HCT116 (cell line): ENCODE results near the gene KAZN. TPM values are rescaled to one million over a fixed set of nuclear protein-coding genes. Genes with fewer than 3 reads are reported as not detected.

Source experiments
- ATAC-seq: fragments of 200-7000 bp; cut with Tn5 transposase; 2 replicates; pipeline ENCODE4 v1.9.1; 2020; ENCODE audit warnings: mild to moderate bottlenecking, moderate library complexity
- BruUV-seq: library from RNA; stranded (reverse); fragments of 400-500 nt; replicated peaks from 2 replicates; lab custom pipeline; 2021; lab: Mats Ljungman, UMichigan
- CTCF ChIA-PET: fragments of 300-600 bp; sonication (Branson Sonifier 250); formaldehyde crosslinking; loops from one replicate; lab custom pipeline; 2021; ENCODE audit warnings: antibody characterized with exemption; lab: Charles Lee
- POLR2A ChIA-PET: fragments of 300-600, 350-600 bp; sonication (Branson Sonifier 250); formaldehyde crosslinking; loops from one replicate; lab custom pipeline; 2021; ENCODE audit warnings: antibody characterized with exemption; lab: Charles Lee
- RAD21 ChIA-PET, 2 experiments: fragments of 300-600 bp; sonication (Branson Sonifier 250); formaldehyde crosslinking; loops; one replicate each; lab custom pipeline; 2023; ENCODE audit warnings: low total read pairs in 2 of 2; ENCODE audit not compliant: uncharacterized antibody in 2 of 2, unreplicated experiment in 2 of 2, low non-redundant PET in 1 of 2; lab: Charles Lee
- DNase-seq: peaks from one replicate; pipeline ENCODE4 v3.0.0-alpha.2; 2010; ENCODE audit warnings: low read depth, low spot score
- H2AFZ ChIP-seq: fragments of 200-600 bp; shearing (Covaris generic), sonication (generic); 2 replicates; pipeline ENCODE4 v1.6.1; 2017; ENCODE audit warnings: low read depth, mixed run types, mixed read lengths, antibody characterized with exemption, low read length; ENCODE audit not compliant: poor library complexity, severe bottlenecking
- H3K27ac ChIP-seq: 2 replicates; pipeline ENCODE4 v1.5.1; 2012; ENCODE audit warnings: low read depth, low read length
- H3K27me3 ChIP-seq: fragments of 200-600 bp; sonication (generic); 2 replicates; pipeline ENCODE4 v1.6.1; 2016; ENCODE audit warnings: mixed run types, low read length, mixed read lengths; ENCODE audit not compliant: insufficient read depth
- H3K36me3 ChIP-seq, 2 experiments: fragments of 200-500 bp in 1 of 2; fragments of 200-600 bp in 1 of 2; sonication (Bioruptor generic) in 1 of 2; sonication (generic) in 1 of 2; 2 replicates each; pipeline versions ENCODE4 v1.5.1 to v1.6.1; 2014 to 2016; ENCODE audit warnings: low read length in 2 of 2, inconsistent platforms in 1 of 2, mixed read lengths in 1 of 2, mixed run types in 1 of 2; ENCODE audit not compliant: insufficient read depth in 2 of 2, control insufficient read depth in 1 of 2
- H3K4me1 ChIP-seq, 2 experiments: fragments of 200-600 bp in 1 of 2; sonication (generic) in 1 of 2; 2 replicates each; pipeline versions ENCODE4 v1.5.1 to v1.6.1; 2012 to 2017; ENCODE audit warnings: low read length in 2 of 2, inconsistent platforms in 1 of 2, mild to moderate bottlenecking in 1 of 2, mixed read lengths in 1 of 2, mixed run types in 1 of 2, moderate library complexity in 1 of 2; ENCODE audit not compliant: insufficient read depth in 2 of 2, control insufficient read depth in 1 of 2
- H3K4me2 ChIP-seq: fragments of 200-600 bp; sonication (generic); 2 replicates; pipeline ENCODE4 v1.6.1; 2017; ENCODE audit warnings: mixed run types, low read length, mixed read lengths
- H3K4me3 ChIP-seq, 2 experiments: fragments of 200-600 bp in 1 of 2; sonication (generic) in 1 of 2; replicated peaks in 1 of 2; 2 replicates each; pipeline ENCODE4 v1.5.1; 2011 to 2016; ENCODE audit warnings: low read length in 2 of 2, control low read depth in 1 of 2, low read depth in 1 of 2, mild to moderate bottlenecking in 1 of 2, mixed read lengths in 1 of 2, mixed run types in 1 of 2
- H3K79me2 ChIP-seq: fragments of 200-600 bp; sonication (generic); 2 replicates; pipeline ENCODE4 v1.6.1; 2017; ENCODE audit warnings: mild to moderate bottlenecking, mixed run types, low read length, moderate library complexity, mixed read lengths; ENCODE audit not compliant: insufficient read depth
- H3K9ac ChIP-seq: fragments of 200-600 bp; sonication (generic); 2 replicates; pipeline ENCODE4 v1.6.1; 2016; ENCODE audit warnings: low read length, mixed read lengths
- H3K9me2 ChIP-seq: fragments of 200-600 bp; sonication (generic), shearing (Covaris generic); 2 replicates; pipeline ENCODE4 v1.6.1; 2017; ENCODE audit warnings: mixed run types, mild to moderate bottlenecking, moderate library complexity; ENCODE audit not compliant: insufficient read depth
- H3K9me3 ChIP-seq, 2 experiments: fragments of 200-500 bp in 1 of 2; fragments of 200-600 bp in 1 of 2; sonication (Bioruptor generic) in 1 of 2; sonication (generic) in 1 of 2; 2 replicates each; pipeline ENCODE4 v1.6.1; 2014 to 2017; ENCODE audit warnings: low read length in 2 of 2, mixed read lengths in 2 of 2, inconsistent platforms in 1 of 2, low read depth in 1 of 2, mild to moderate bottlenecking in 1 of 2, mixed run types in 1 of 2, moderate library complexity in 1 of 2; ENCODE audit not compliant: control insufficient read depth in 1 of 2, insufficient read depth in 1 of 2
- H4K20me1 ChIP-seq: fragments of 200-600 bp; sonication (generic), shearing (Covaris generic); 2 replicates; pipeline ENCODE4 v1.6.1; 2017; ENCODE audit warnings: mixed run types, mild to moderate bottlenecking, moderate library complexity; ENCODE audit not compliant: insufficient read depth
- CEBPB ChIP-seq: IDR thresholded peaks from 2 replicates; pipeline ENCODE4 v1.6.1; 2012; ENCODE audit warnings: low read depth
- RAD21 ChIP-seq: IDR thresholded peaks from 2 replicates; pipeline ENCODE4 v1.6.1; 2012; ENCODE audit warnings: low read depth, mild to moderate bottlenecking
- intact Hi-C: fragments of 100-400 bp; cut with micrococcal nuclease; formaldehyde crosslinking; loops from 2 replicates; pipeline ENCODE4 v1.10.0; 2022
- total RNA-seq: library from RNA; stranded (reverse); gene quantifications from one replicate; pipeline ENCODE4 v1.2.1, GENCODE V29; 2021; ENCODE audit not compliant: unreplicated experiment
- TF ChIP-seq, protein P1 (sequence below), 3 experiments: fragments of 200-600 bp in 1 of 3; sonication (generic) in 1 of 3; IDR thresholded peaks in 2 of 3; conservative IDR thresholded peaks in 1 of 3; 2 replicates each; pipeline ENCODE4 v1.5.1; 2012 to 2017; ENCODE audit warnings: low read depth in 2 of 3, low read length in 2 of 3, antibody characterized with exemption in 1 of 3, borderline replicate concordance in 1 of 3, control low read depth in 1 of 3, mild to moderate bottlenecking in 1 of 3, mixed read lengths in 1 of 3, mixed run types in 1 of 3, moderate library complexity in 1 of 3; ENCODE audit not compliant: insufficient read depth in 1 of 3
- TF ChIP-seq, protein P2 (sequence below): IDR thresholded peaks from 2 replicates; pipeline ENCODE4 v1.6.1; 2012
- TF ChIP-seq, protein P3 (sequence below): IDR thresholded peaks from 2 replicates; pipeline ENCODE4 v1.6.1; 2012
- TF ChIP-seq, protein P4 (sequence below): IDR thresholded peaks from 2 replicates; pipeline ENCODE4 v1.6.1; 2011; ENCODE audit warnings: mild to moderate bottlenecking, low read length, moderate library complexity; ENCODE audit not compliant: insufficient replicate concordance; ENCODE audit errors: extremely low read depth

The KAZN gene
- total RNA-seq, 1 experiment from 2014 or later = 13.4 TPM

DNA sequence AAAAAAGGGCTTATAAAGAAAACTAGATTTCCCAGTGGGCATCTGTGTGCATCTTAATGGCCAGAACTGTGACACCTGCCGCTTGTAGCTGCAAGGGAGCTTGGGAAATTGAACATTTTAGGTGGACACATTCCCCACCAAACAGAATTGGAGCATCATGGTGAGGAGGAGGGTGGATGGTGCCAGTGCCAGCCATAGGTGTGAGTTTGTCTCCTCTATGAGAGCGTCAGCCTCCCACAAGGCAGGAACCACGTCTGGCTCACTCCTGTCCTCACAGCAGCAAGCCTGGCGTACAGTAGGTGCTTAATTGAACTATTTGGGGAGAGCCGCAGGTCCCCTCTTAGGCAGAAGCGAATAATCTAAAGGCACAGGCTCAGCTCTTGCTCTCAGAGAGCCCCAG is 430.6 kb downstream of the KAZN start (continued):
- TF ChIP-seq, protein P1, sequence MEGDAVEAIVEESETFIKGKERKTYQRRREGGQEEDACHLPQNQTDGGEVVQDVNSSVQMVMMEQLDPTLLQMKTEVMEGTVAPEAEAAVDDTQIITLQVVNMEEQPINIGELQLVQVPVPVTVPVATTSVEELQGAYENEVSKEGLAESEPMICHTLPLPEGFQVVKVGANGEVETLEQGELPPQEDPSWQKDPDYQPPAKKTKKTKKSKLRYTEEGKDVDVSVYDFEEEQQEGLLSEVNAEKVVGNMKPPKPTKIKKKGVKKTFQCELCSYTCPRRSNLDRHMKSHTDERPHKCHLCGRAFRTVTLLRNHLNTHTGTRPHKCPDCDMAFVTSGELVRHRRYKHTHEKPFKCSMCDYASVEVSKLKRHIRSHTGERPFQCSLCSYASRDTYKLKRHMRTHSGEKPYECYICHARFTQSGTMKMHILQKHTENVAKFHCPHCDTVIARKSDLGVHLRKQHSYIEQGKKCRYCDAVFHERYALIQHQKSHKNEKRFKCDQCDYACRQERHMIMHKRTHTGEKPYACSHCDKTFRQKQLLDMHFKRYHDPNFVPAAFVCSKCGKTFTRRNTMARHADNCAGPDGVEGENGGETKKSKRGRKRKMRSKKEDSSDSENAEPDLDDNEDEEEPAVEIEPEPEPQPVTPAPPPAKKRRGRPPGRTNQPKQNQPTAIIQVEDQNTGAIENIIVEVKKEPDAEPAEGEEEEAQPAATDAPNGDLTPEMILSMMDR (IDR thresholded peaks at IDR 0.05 in 2 of 3, conservative IDR thresholded peaks at IDR 0.05 in 1 of 3; ENCODE audit: borderline replicate concordance in 1 of 3, insufficient read depth in 1 of 3, low read depth in 2 of 3, low read length in 2 of 3) = no peak
- TF ChIP-seq, protein P2, sequence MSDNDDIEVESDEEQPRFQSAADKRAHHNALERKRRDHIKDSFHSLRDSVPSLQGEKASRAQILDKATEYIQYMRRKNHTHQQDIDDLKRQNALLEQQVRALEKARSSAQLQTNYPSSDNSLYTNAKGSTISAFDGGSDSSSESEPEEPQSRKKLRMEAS = no peak
- TF ChIP-seq CEBPB = no peak
- no peak for TF ChIP-seq RAD21

DNA sequence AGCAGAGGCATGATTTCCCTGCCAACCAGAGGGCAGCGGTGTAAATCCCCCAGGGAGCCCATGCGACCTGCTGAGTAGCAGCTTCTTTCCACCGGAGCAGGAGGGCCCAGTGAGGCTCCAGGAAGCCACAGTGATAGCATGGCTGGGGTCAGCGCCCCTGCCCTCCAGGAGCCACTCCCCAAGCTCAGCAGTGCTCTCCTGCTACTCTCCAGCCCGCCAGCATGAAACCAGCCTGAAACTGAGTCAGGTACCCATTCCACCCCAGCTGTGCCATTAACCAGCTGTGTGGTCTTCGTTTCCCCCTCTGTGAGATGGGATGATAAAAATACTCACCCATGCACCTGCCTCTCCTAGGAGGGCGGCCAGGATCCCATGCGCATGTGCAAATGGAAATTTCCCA is 431.3 kb downstream of the KAZN start:
- RAD21 ChIA-PET = no interaction called here
- Histone ChIP-seq H3K4me2 (no peak overlapping the region), H3K27me3 (no peaks in the 10 kb centered on the region), H3K9me2 (no peaks in the 10 kb centered on the region), H3K9me3 (no peaks in the 10 kb centered on the region), H3K4me3 (no peak overlapping the region), H3K27ac (no peak overlapping the region), H2AFZ (no peak overlapping the region), H3K79me2 (no peaks in the 10 kb centered on the region), H3K9ac (no peak overlapping the region), H4K20me1 (no peaks in the 10 kb centered on the region), H3K4me1 (peaks cover 6 to 27% of the 10 kb centered on the region in 2 experiments; a peak in 3 of 4 replicates), H3K36me3 (no peaks in the 10 kb centered on the region)
- DNase-seq (no peak), ATAC-seq (no peak)
- intact Hi-C loops = loop anchor here (5.0 kb wide), 1 partner anchor 462 kb away; no protein-coding TSS in a partner anchor
- no TSS peak for BruUV-seq
- CTCF ChIA-PET = no interaction called here
- POLR2A ChIA-PET = no interaction called here
- TF ChIP-seq, protein P3, sequence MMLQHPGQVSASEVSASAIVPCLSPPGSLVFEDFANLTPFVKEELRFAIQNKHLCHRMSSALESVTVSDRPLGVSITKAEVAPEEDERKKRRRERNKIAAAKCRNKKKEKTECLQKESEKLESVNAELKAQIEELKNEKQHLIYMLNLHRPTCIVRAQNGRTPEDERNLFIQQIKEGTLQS = no peak
- TF ChIP-seq, protein P4, sequence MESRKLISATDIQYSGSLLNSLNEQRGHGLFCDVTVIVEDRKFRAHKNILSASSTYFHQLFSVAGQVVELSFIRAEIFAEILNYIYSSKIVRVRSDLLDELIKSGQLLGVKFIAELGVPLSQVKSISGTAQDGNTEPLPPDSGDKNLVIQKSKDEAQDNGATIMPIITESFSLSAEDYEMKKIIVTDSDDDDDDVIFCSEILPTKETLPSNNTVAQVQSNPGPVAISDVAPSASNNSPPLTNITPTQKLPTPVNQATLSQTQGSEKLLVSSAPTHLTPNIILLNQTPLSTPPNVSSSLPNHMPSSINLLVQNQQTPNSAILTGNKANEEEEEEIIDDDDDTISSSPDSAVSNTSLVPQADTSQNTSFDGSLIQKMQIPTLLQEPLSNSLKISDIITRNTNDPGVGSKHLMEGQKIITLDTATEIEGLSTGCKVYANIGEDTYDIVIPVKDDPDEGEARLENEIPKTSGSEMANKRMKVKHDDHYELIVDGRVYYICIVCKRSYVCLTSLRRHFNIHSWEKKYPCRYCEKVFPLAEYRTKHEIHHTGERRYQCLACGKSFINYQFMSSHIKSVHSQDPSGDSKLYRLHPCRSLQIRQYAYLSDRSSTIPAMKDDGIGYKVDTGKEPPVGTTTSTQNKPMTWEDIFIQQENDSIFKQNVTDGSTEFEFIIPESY = no peak
